Kidney (tissue), 14 donors: ENCODE measurements around the gene CSNK1G2. TPM values are rescaled to one million over a fixed set of nuclear protein-coding genes. Genes with fewer than 3 reads are reported as not detected.

Experiments
- DNase-seq, 5 donors: peaks; one replicate each; pipeline ENCODE4 v3.0.0-alpha.2; 2013 to 2020
- FAIRE-seq: peaks from 2 replicates; lab custom pipeline; 2012; peaks lifted over from hg19 to GRCh38; lab: Jason Lieb, UNC
- H3K27ac ChIP-seq, 2 donors: one replicate each; pipeline ENCODE4 v1.7.0; 2013; ENCODE audit warnings: low read depth in 2 of 2, low read length in 2 of 2, inconsistent platforms in 1 of 2
- H3K27me3 ChIP-seq: one replicate; pipeline ENCODE4 v1.7.1; 2013; ENCODE audit warnings: low read length, inconsistent platforms; ENCODE audit not compliant: control insufficient read depth, insufficient read depth
- H3K36me3 ChIP-seq, 3 donors: one replicate each; pipeline versions ENCODE4 v1.7.0 to v1.7.1; 2013; ENCODE audit warnings: low read length in 3 of 3, control low read depth in 1 of 3, inconsistent platforms in 1 of 3; ENCODE audit not compliant: insufficient read depth in 3 of 3, control insufficient read depth in 2 of 3
- H3K4me1 ChIP-seq, 3 donors: one replicate each; pipeline versions ENCODE4 v1.7.0 to v1.7.1; 2013; ENCODE audit warnings: low read length in 3 of 3, inconsistent platforms in 1 of 3, low read depth in 1 of 3; ENCODE audit not compliant: control insufficient read depth in 2 of 3, insufficient read depth in 2 of 3
- H3K4me3 ChIP-seq, 3 donors: one replicate each; pipeline versions ENCODE4 v1.7.0 to v1.8.1; 2013; ENCODE audit warnings: low read length in 3 of 3, control low read depth in 1 of 3, inconsistent platforms in 1 of 3
- H3K9ac ChIP-seq, 3 donors: one replicate each; pipeline versions ENCODE4 v1.7.0 to v1.7.1; 2013; ENCODE audit warnings: low read length in 3 of 3, control low read depth in 1 of 3, inconsistent platforms in 1 of 3
- H3K9me3 ChIP-seq, 3 donors: one replicate each; pipeline versions ENCODE4 v1.7.0 to v1.7.1; 2013; ENCODE audit warnings: low read length in 3 of 3, control low read depth in 1 of 3, inconsistent platforms in 1 of 3; ENCODE audit not compliant: control insufficient read depth in 2 of 3, insufficient read depth in 1 of 3
- intact Hi-C: fragments of 100-400 bp; cut with DNase I; formaldehyde crosslinking; loops from one replicate; pipeline ENCODE4 v1.11.1; 2022
- polyA plus RNA-seq: library from polyadenylated mRNA; stranded (reverse); fragments of 350-450 nt; fragmentation: Illumina TruSeq; extraction: RNeasy Lipid Tissue Mini Kit (QIAGEN cat#74804); gene quantifications from one replicate; pipeline ENCODE4 v1.2.3, GENCODE V29; 2014; ENCODE audit warnings: low read depth, low replicate concordance; ENCODE audit not compliant: insufficient read depth
- total RNA-seq: library from RNA; stranded (reverse); fragmentation: NEBNext Ultra II Directional; extraction: Animal tissue kit (Norgen Biotek cat#: 25700); gene quantifications from one replicate; pipeline ENCODE4 v1.2.1, GENCODE V29; 2021
- TF ChIP-seq, protein P1 (sequence below): IDR thresholded peaks from 3 replicates; pipeline ENCODE4 v1.5.1; 2012; ENCODE audit warnings: mild to moderate bottlenecking, moderate library complexity, borderline replicate concordance; ENCODE audit not compliant: insufficient read depth; ENCODE audit errors: extremely low read depth
- donor health status: control.
- donor health status: control.
- donor health status: control.
- donor health status: control.
- donor health status: control.
- donor health status: DM: yes; HTN: yes; CAD: no.
- donor health status: Normal renal cell carcinoma (clear cell type).

CSNK1G2 gene
- total and polyA plus RNA-seq, 2 donors from 2014 or later, result 33.1 to 66.2 TPM

DNA sequence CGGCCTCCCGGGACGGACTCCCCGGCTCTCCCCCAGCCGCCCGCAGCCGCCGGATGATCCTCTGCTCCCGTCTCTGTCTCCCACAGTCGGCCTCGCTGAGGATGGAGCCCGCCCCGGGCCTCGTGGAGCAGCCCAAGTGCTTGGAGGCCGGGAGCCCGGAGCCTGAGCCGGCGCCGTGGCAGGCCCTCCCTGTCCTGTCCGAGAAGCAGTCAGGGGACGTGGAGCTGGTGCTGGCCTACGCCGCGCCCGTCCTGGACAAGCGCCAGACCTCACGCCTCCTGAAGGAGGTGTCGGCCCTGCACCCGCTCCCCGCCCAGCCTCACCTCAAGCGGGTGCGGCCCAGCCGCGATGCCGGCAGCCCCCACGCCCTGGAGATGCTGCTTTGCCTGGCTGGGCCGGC is 29.0 kb upstream of the CSNK1G2 start:
- no peaks in the 10 kb centered on the region for H3K9me3 ChIP-seq
- H3K27ac ChIP-seq, result no peak overlapping the region
- FAIRE-seq (no peak), DNase-seq (no peak)
- no peaks in the 10 kb centered on the region for H3K36me3 ChIP-seq
- no peak overlapping the region for H3K4me3 ChIP-seq
- intact Hi-C loops, result no loop called here
- TF ChIP-seq, protein P1, sequence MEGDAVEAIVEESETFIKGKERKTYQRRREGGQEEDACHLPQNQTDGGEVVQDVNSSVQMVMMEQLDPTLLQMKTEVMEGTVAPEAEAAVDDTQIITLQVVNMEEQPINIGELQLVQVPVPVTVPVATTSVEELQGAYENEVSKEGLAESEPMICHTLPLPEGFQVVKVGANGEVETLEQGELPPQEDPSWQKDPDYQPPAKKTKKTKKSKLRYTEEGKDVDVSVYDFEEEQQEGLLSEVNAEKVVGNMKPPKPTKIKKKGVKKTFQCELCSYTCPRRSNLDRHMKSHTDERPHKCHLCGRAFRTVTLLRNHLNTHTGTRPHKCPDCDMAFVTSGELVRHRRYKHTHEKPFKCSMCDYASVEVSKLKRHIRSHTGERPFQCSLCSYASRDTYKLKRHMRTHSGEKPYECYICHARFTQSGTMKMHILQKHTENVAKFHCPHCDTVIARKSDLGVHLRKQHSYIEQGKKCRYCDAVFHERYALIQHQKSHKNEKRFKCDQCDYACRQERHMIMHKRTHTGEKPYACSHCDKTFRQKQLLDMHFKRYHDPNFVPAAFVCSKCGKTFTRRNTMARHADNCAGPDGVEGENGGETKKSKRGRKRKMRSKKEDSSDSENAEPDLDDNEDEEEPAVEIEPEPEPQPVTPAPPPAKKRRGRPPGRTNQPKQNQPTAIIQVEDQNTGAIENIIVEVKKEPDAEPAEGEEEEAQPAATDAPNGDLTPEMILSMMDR, result no peak
- H3K27me3 ChIP-seq, result no peaks in the 10 kb centered on the region
- peaks cover 0 to 22% (median 0%) of the 10 kb centered on the region in 3 donors for H3K4me1 ChIP-seq
- no peak overlapping the region for H3K9ac ChIP-seq

DNA sequence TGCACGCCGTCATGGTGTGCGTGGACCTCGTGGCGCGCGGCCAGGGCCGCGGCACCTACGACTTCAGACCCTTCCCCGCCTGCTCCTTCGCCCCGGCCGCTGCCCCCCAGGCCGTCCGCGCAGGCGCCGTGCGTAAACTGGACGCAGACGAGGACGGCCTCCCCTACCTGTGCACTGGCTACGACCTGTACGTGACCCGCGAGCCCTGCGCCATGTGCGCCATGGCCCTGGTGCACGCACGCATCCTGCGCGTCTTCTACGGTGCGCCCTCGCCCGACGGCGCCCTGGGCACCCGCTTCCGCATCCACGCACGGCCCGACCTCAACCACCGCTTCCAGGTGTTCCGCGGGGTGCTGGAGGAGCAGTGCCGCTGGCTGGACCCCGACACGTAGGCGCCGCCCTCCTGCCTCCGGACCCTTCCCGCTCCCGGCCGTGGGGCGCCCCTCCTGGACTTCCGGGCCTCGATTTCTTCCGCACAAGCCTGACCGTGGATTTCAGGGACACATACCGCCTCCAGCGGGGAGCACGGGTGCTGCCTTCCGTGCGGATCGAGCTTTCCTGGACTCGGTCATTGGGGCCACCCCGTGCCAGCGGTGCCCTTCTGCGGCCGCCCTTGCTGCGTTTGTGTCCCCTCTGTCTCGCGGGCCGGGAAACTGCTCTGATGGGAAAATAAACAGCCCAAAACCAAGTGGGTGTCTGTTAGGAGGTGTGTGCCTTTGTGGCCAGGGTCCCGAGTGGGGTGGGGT is 28.0 kb upstream of the CSNK1G2 start:
- TF ChIP-seq, protein P1, result no peak
- no peak overlapping the region for H3K27ac ChIP-seq
- no peaks in the 10 kb centered on the region for H3K9me3 ChIP-seq
- H3K9ac ChIP-seq, result no peak overlapping the region
- H3K4me3 ChIP-seq, result no peak overlapping the region
- peaks cover 0 to under 1% (median 0%) of the 10 kb centered on the region in 3 donors for H3K36me3 ChIP-seq
- FAIRE-seq (no peak), DNase-seq (no peak)
- intact Hi-C loops, result no loop called here
- no peaks in the 10 kb centered on the region for H3K27me3 ChIP-seq
- H3K4me1 ChIP-seq, result peaks cover 0 to 16% (median 0%) of the 10 kb centered on the region in 3 donors

DNA sequence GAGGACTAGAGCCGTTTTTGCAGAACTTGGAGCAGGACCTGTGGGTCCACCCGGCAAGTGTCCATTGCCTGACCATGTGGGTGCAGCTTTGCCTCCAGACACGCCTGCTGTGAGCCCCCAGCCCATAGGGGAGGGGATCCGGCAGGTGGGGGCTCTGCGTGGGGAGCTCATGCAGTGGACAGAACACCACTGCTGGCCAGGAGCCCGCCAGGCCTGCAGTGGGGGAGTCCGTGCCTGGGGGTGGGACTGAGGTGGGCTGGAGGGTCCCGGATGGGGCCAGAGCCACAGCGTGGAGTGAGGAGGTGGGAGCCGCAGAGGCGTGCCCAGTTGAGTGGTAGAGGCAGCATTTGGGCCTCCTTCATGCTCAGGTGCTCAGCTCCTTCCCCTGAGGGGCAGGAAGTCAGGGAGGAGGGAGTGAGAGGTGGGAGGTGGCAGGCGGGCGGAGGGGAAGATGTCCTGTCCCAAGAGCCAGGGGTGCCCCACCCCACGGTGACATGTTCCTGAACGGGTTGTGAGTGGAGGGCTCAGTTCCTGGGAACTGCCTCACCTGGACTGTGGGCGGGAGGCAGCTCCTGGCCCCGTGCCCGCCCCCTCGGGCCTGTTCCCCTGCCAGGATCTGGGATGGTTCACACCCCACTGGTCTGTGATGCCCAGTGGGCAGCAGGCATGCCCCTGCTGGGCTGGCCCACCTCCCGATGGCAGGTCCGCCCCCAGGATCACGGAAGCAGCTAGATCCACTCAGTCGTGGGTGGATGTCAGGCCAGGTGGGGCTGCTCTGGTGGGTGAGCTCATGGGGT is 27.0 kb upstream of the CSNK1G2 start:
- no peak overlapping the region for H3K9ac ChIP-seq
- H3K27me3 ChIP-seq, result no peaks in the 10 kb centered on the region
- FAIRE-seq (no peak), DNase-seq (peak in 4 of 5 donors; percentile 21 to 94 (median 42))
- H3K27ac ChIP-seq, result peak overlapping the region in 1 of 2 donors; percentile 37
- no peak overlapping the region for H3K4me3 ChIP-seq
- intact Hi-C loops, result no loop called here
- TF ChIP-seq, protein P1, result no peak
- H3K36me3 ChIP-seq, result peaks cover 0 to 3% (median 0%) of the 10 kb centered on the region in 3 donors
- H3K9me3 ChIP-seq, result no peaks in the 10 kb centered on the region
- peaks cover 0 to 12% (median 0%) of the 10 kb centered on the region in 3 donors for H3K4me1 ChIP-seq
